Measurements from ENCODE around the gene UPF1.

The UPF1 gene

DNA sequence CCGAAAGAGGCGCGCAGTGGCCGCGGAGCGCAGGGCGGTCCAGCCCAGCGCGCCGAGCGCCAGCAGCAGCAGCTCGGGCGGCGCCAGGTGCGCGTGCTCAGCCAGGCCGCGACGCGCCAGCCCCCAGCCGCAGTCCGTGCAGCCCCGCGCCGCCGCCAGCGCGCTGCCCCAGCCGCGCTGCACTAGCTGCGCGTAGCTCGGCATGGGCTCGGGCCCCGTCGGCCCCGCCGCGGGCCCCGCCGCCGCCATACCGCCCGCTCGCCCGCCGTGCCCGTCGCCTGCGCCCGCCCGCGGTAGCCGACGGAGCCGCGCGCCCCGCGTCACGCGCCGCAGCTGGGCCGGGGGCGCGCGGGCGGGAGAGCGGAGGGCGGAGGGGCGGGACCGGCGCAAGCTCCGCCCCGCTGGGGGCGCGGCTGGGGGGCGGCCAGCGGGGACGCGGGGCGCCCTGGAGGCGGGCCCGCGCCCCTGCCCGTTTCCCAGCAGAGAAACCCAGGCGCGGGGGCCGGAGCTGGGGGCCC, 64.1 kb downstream of the UPF1 start, which contains the start of gene CERS1:
Gene CERS1, minus strand, starts transcription at position 335 of the 518 bp plus-strand sequence. Its CDS starts 86 bp downstream, at position 249.
- no peak for DNase-seq (ENCODE audit: low read depth)
- TF ChIP-seq, protein P1, sequence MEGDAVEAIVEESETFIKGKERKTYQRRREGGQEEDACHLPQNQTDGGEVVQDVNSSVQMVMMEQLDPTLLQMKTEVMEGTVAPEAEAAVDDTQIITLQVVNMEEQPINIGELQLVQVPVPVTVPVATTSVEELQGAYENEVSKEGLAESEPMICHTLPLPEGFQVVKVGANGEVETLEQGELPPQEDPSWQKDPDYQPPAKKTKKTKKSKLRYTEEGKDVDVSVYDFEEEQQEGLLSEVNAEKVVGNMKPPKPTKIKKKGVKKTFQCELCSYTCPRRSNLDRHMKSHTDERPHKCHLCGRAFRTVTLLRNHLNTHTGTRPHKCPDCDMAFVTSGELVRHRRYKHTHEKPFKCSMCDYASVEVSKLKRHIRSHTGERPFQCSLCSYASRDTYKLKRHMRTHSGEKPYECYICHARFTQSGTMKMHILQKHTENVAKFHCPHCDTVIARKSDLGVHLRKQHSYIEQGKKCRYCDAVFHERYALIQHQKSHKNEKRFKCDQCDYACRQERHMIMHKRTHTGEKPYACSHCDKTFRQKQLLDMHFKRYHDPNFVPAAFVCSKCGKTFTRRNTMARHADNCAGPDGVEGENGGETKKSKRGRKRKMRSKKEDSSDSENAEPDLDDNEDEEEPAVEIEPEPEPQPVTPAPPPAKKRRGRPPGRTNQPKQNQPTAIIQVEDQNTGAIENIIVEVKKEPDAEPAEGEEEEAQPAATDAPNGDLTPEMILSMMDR (conservative IDR thresholded peaks at IDR 0.05; ENCODE audit: low read length), result no peak

DNA sequence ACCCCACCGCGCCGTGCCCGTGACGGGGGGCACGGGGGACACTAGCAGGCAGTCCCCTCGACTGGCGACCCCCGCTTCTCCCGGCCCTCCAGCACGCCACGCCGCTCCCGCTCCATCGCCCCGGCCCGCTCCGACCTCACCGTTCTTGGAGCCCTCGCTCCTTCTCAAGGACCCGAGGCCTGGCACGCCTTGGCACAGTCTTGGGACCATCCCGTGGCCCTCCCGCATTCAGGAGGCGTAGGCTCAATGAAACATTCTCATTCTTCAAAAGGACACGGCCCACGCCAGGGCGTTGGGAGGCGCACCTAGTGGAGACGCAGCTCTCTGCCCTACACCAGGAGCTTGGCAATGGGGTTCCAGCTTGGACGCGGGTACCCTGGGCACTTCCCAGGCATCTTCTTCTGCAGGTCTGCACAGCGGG, 64.7 kb downstream of the UPF1 start:
- DNase-seq (ENCODE audit: low read depth), result no peak
- H3K4me3 ChIP-seq (ENCODE audit: low read length), result peak overlapping the region; percentile 9

More for the DNA sequence above, 64.1 kb downstream of the UPF1 start, which contains the start of gene CERS1:
- peak within 1 kb of the TSS; percentile 36 for H3K4me3 ChIP-seq (ENCODE audit: low read length)

DNA sequence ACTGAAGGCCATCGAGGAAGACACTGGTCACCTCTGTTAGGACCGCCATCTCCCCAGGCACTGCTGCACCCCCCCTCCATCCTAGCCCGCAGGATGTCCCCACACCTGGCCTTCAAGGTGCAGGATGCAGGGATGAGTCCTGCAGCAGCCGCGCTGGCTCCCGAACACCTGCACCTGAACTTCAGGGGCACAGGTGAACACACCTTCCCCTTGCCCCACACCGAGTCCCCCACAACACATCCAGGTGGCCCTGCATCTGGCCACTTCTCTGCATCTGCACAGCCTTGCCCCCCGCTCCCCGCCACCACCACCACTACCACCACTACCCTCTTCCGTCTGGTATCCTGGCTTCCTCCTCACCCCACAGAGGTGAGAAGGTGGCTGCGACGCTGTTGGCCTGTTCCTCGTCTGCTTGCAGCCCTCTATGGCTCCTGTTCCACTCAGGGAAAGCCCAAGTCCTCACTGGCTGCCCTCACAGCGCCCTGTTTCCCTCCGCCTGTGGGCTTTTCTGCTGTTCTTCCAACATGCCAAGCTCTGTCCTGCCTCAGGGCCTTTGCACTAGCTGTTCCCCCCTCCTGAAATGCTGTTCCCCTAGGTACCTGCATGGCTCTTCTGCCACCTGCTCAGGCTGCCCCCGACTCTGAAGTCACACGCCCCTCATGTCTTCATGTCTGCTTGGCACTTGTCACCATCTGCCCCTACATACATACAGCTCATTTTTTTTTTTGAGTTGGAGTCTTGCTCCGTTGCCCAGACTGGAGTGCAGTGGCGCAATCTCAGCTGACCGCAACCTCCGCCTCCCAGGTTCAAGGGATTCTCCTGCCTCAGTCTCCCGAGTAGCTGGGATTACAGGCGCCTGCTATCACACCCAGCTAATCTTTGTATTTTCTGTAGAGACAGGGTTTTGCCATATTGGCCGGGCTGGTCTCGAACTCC, 65.6 kb downstream of the UPF1 start:
- H3K4me3 ChIP-seq (ENCODE audit: low read length), result no peak overlapping the region
- DNase-seq (ENCODE audit: low read depth), result no peak
- TF ChIP-seq, protein P1 (conservative IDR thresholded peaks at IDR 0.05; ENCODE audit: low read length), result no peak

More for the DNA sequence above, 64.7 kb downstream of the UPF1 start:
- TF ChIP-seq, protein P1 (conservative IDR thresholded peaks at IDR 0.05; ENCODE audit: low read length), result 0 out of 2 replicates have a peak, but pooled peaks have one; percentile 2

DNA sequence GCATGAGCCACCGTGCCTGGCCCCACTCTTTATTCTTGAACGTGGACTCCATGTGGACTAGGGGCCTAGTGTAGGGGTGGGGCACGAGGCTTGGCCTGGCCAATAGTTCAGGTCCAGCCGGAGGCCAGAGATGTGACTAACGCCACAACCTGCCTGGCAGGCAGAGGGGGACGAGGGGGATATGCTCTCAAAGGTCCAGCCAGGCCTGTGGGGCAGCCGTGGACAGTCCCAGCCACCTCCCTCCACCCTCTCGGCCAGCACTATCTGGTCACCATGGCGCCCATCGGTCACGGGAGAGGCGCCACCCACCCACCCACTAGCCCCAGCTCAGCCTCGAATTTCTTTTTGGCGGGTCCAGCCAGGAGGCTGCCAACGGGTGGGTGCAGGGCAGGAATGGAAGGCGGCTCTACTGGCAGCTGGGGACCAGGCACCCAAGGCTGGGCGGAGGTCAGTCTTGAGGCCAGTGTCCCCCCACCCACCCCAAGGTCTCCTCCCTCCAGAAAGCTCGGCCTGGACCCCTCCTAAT, 66.4 kb downstream of the UPF1 start:
- no peak for DNase-seq (ENCODE audit: low read depth)
- TF ChIP-seq, protein P1 (conservative IDR thresholded peaks at IDR 0.05; ENCODE audit: low read length), result no peak

DNA sequence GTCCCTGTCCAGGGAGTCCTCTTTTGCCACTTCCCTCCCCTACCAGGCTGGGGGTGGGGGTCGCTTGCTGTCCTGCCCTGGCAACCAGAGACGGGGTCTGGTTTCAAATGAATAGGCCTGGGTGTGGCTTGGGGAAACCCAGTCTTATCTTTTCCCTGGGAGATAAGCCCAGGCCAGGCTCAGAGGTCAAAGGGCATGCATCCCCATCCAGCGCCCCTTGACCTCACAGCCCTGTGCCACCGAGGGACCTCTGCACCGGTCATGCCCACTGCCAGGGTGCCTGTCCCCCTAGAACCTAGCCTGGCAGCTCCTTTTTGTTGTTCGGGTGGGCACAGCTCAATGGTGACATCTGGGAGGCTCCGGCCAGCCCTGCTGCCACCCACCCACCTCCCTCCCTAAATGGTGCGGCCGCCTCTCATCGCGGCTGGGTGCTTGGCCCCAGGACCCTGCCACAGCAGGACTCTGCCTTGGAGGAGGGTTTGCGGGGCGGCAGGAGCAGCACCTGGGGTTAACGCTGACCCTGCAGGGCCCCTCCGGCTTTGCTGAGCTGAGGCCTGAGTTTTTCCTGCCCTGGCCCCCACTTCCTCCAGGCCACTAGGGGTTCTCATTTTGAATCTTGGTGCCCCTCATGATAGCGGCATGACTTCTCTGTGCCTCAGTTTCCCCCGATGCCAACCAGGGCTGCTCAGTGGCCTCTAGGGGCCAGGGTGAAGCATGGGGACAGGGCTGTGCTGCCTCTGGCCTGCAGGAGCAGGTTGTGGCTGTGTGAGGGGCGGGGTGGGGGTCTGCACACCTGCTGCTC, 67.0 kb downstream of the UPF1 start:
- TF ChIP-seq, protein P1 (conservative IDR thresholded peaks at IDR 0.05; ENCODE audit: low read length), result no peak
- no peak overlapping the region for H3K4me3 ChIP-seq (ENCODE audit: low read length)
- no peak for DNase-seq (ENCODE audit: low read depth)

More for the DNA sequence above, 66.4 kb downstream of the UPF1 start:
- H3K4me3 ChIP-seq (ENCODE audit: low read length), result no peak overlapping the region

DNA sequence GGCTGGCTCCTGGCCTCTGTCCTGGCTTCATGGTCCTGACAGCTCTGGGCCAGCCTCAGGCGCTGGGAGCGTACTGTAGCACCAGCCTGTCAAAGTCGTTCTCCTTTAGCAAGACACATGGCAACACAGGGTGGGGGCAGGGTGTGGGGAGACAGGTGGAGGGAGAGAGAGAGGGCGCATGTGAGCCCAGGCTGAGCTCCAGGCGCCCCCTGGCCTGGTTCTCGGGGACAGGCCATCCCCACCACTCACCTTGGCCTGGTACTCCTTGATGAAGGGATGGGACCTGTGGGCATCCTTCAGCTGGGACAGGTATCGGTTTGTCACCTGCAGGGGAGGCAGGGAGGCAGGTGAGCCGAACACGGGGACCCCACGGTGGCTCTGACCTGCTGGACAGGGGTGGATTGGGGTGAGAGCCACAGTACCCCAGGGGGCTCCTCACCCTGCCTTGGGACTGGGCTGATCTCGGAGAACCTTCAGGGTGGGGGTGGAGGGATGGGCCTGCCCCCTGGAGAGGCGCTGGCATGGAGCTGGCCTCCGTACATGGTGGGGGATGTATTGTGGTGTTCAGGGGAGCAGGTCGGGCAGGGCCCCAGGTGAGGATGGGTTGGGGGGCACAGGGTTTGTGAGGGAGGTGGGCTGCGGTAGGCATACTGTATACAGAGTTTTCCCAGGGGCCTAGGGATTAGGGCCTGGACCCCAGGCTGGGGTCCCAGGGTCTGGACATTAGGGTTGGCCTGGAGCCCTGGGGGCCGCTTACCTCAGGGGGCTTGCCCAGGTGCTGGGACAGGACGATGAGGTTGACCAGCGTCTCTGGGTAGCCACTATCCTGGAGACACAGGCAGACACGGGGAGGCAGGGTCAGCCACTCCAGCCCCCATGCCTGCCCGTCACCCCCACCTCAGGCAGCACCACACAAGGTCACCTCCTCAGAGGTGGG, 68.1 kb downstream of the UPF1 start:
- DNase-seq (ENCODE audit: low read depth), result no peak

More for the DNA sequence above, 68.1 kb downstream of the UPF1 start:
- no peak overlapping the region for H3K4me3 ChIP-seq (ENCODE audit: low read length)
- TF ChIP-seq, protein P1 (conservative IDR thresholded peaks at IDR 0.05; ENCODE audit: low read length), result no peak
